ENCODE results near the gene BDH1. TPM values are rescaled to one million over a fixed set of nuclear protein-coding genes. Genes with fewer than 3 reads are reported as not detected.

BDH1 gene
- total and polyA plus RNA-seq, 2 of the 13 experiments (the other 11 are each of a cell fraction or from before 2014, with no cell fraction given), result 21.2 to 71.9 TPM

- peak; percentile 49; the same call in 1 of the 2 replicates for TF ChIP-seq ZNF710 (CRISPR knock-in tag; IDR thresholded peaks at IDR 0.05; ENCODE audit: borderline replicate concordance)
- no peak; a peak in 1 of 4 replicates for TF ChIP-seq REST (IDR thresholded peaks at IDR 0.05; ENCODE audit: borderline replicate concordance in 1 of 2, low read depth in 1 of 2, low read length in 2 of 2)
- 0 out of 2 replicates have a peak, but pooled peaks have one; percentile 18 for TF ChIP-seq KLF11 (CRISPR knock-in tag; IDR thresholded peaks at IDR 0.05)
- TF ChIP-seq TBL1XR1 (IDR thresholded peaks at IDR 0.05; ENCODE audit: borderline replicate concordance, low read length, partially characterized antibody), result no peak
- peak; percentile 18; the same call in 1 of the 2 replicates for TF ChIP-seq KAT8 (CRISPR knock-in tag; IDR thresholded peaks at IDR 0.05)
- TF ChIP-seq CTCF (CRISPR knock-in tag; IDR thresholded peaks at IDR 0.05), result peak; percentile 25; the same call in 1 of the 2 replicates
- TF ChIP-seq ARNT2 (CRISPR knock-in tag; IDR thresholded peaks at IDR 0.05; ENCODE audit: low read depth), result no peak
- TF ChIP-seq NCOR1 (IDR thresholded peaks at IDR 0.05; ENCODE audit: borderline replicate concordance, low read length), result peak; percentile 38; the same call in 1 of the 2 replicates
- no peak for TF ChIP-seq ZNF75D (CRISPR knock-in tag; IDR thresholded peaks at IDR 0.05; ENCODE audit: borderline replicate concordance)
- no peak; the same call in 1 of the 2 replicates for TF ChIP-seq IRF2 (CRISPR knock-in tag; IDR thresholded peaks at IDR 0.05)
- no peak for TF ChIP-seq XBP1 (CRISPR knock-in tag; IDR thresholded peaks at IDR 0.05)
- no peak for TF ChIP-seq TRIM24 (CRISPR knock-in tag; IDR thresholded peaks at IDR 0.05)
- no peak for TF ChIP-seq KAT2B (IDR thresholded peaks at IDR 0.05; ENCODE audit: borderline replicate concordance, low read depth, low read length)
- no peak for TF ChIP-seq WIZ (CRISPR knock-in tag; IDR thresholded peaks at IDR 0.05)
- no peak for TF ChIP-seq ZBTB1 (CRISPR knock-in tag; IDR thresholded peaks at IDR 0.05; ENCODE audit: borderline replicate concordance)
- no peak for TF ChIP-seq MLXIP (CRISPR knock-in tag; IDR thresholded peaks at IDR 0.05; ENCODE audit: borderline replicate concordance)
These were observed 35.2 kb downstream of the BDH1 start (continued) for GRCh38 chr3:197520311-197521276.
